Peyer's patch (tissue), 4 donors: ENCODE results near the gene ZMYND19.
"Not testable (repeated sequence)": the region's sequence is repeated elsewhere in the genome, so short reads cannot be mapped to it uniquely, and the experiment has no call there.

ENCODE experiments used
- CTCF ChIP-seq, 6 experiments: fragments of 450-650 bp in 4 of 6; fragments of 200-600 bp in 2 of 6; sonication (generic) in 1 of 6; IDR thresholded peaks; one replicate each; pipeline ENCODE4 v1.5.1; 2017 to 2019; ENCODE audit warnings: antibody characterized with exemption in 6 of 6, mild to moderate bottlenecking in 3 of 6, moderate library complexity in 1 of 6
- POLR2A ChIP-seq, 2 donors: fragments of 450-650 bp; IDR thresholded peaks; one replicate each; pipeline ENCODE4 v1.5.1; 2017; ENCODE audit warnings: antibody characterized with exemption in 2 of 2, mild to moderate bottlenecking in 2 of 2, moderate library complexity in 2 of 2

DNA sequence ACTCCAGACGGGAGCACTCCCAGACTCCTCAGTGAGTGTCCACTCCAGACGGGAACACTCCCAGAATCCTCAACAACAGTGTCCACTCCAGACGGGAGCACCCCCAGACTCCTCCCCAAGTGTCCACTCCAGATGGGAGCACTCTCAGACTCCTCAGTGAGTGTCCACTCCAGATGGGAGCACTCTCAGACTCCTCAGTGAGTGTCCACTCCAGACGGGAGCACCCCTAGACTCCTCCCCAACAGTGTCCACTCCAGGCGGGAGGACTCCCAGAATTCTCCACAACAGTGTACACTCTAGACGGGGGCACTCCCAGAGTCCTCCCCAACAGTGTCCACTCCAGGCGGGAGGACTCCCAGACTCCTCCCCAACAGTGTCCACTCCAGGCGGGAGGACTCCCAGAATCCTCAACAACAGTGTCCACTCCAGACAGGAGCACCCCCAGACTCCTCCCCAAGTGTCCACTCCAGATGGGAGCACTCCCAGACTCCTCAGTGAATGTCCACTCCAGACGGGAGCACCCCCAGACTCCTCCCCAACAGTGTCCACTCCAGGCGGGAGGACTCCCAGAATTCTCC lies 57.3 kb downstream of the ZMYND19 start:
- not testable (repeated sequence) for TF ChIP-seq CTCF, POLR2A (IDR thresholded peaks at IDR 0.05)
